DMS114 treated with DMSO at 0.1 percent for 48 hours (cell line): ENCODE measurements around the gene NAGPA.
"Not testable (repeated sequence)": the region's sequence is repeated elsewhere in the genome, so short reads cannot be mapped to it uniquely, and the experiment has no call there.

Experiments
- DNase-seq: peaks from one replicate; lab custom pipeline; 2025; ENCODE audit not compliant: unreplicated experiment; lab: John Stamatoyannopoulos, UW

NAGPA gene

GRCh38 chr16:5062051-5062450 is 28.3 kb upstream of the NAGPA start:
- DNase-seq: no peak

DNA sequence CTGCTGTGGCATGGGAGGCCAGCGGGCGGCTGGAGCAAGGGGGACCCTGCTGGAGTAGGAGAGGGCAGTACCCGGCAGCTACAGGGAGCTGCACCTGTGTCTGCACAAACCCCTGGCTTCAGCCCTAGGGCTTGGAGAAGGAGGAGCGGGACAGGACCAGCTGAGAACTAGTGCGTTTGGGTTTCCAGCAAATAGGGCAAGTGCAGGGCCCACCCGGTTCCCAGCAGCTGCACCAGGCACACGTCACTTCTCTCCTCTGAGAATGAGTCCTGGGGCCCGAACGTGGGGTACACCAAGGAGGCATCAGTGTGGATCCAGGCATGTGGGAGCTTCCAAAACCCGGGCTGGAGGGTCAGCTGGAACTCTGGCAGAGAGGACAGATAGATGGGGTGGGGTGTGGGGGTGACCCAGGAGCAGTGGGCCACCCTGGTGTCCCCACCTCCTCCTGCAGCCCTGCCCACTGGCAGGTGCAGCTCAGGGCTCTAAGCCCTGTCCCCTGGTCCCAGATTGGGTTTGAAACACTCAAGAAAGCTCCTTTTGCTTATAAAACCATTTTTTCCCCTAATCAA is 26.4 kb upstream of the NAGPA start:
- DNase-seq: no peak

GRCh38 chr16:5059386-5060072 is 25.8 kb upstream of the NAGPA start:
- no peak for DNase-seq

GRCh38 chr16:5058476-5058875 is 24.7 kb upstream of the NAGPA start:
- DNase-seq: no peak

GRCh38 chr16:5056352-5056751 is 22.6 kb upstream of the NAGPA start:
- no peak for DNase-seq

- DNase-seq: no peak
Observed at GRCh38 chr16:5054876-5055865, 21.4 kb upstream of the NAGPA start.

DNA sequence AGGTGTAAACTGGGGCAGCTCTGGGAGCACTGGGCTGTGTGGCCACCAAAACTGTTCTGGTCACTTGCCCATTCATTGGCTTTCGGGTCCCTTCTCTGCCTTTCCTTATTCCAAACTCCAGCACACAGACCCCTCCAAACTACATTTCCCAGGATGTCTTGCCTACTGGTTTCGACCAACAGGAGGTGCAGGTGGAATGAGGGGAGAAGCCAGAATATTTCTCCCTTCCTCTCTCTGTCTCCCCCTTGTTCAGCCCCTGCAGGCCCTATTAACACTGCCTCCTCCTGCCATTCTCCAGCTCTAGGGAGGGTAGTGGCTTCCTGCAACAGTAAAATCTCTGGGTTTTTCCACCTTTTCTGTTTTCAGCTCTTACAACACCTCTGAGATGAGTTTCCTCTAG is 13.2 kb upstream of the NAGPA start:
- no peak for DNase-seq

DNA sequence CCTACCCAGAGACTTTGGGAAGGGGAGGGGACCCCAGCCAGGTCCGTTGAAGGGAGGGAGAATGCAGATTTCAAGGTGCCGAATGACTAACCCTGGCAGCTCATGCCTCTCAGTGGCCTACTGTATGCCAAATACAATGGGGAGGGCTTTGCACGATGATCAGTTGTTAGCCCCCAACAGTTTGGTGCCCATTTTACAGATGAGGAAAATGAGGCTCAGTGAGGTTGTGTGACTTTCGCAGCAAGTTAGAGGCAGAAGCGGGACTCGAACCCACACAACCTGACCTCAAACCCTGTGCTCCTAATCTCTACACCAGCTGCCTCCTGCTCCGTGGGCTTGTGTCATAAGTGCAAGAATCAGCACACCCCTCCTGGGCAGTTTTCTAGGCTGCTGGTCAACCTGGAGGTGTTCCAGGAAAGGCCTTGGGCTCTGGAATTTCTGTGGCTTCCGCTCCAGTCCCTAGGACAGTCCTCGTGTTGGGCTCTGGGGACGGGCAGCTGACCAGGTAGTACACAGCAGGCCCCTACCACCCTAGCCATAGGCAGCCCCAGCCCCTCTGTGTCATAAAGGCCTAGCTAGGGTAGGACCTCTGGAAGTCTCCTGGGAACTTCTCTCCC is 11.9 kb upstream of the NAGPA start:
- DNase-seq: no peak

- not testable (repeated sequence) for DNase-seq
Observed at GRCh38 chr16:5044581-5044980, 10.8 kb upstream of the NAGPA start.

GRCh38 chr16:5044011-5044540 is 10.3 kb upstream of the NAGPA start:
- no peak for DNase-seq

DNA sequence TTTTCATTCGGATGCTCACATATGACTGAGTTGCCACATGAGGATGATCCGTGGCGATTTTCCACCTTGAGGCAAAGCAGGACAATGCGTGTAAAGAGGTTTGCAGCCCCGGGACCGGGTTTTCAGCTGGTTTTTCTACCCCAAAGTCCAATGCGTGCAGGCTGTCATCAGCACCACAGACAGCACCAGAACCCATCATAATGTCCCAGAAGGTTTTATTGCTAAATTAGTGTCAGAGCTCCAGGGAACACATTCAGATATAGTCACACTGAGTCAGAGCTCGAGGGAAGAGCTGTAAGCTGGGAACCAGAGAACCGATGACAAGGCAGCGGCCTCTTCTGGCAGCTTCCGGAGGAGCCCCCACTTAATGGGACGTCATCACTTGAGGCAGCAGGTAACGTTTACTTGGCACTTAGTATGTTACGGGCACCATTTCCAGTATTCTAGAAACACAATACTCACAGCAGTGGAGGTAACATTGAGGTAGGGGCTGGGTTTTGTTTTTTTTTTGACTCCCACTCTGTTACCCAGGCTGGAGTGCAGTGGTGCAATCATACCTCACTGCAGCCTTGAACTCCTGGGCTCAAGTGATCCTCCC is 8.9 kb upstream of the NAGPA start:
- no peak for DNase-seq

DNA sequence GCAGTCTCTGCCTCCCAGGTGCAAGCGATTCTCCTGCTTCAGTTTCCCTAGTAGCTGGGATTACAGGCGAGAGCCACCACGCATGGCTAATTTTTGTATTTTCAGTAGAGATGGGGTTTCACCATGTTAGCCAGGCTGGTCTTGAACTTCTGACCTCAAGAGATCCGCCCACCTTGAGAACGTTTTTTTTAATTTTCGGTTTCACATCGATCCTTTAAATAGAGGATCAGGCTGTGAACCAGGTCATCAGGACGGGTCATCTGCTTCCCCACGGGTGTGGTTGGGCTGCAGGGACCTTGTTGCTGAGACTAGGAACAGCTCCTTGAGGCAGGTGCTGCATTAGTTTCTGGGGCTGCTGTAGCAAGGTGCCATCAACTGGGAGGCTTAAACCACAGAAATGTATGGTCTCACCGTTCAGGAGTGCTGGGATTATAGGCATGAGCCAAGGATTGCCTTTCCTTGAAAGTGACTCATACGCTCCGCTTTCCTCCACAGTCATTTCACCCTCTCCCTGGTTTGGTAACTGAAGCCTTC is 7.9 kb upstream of the NAGPA start:
- no peak for DNase-seq

DNA sequence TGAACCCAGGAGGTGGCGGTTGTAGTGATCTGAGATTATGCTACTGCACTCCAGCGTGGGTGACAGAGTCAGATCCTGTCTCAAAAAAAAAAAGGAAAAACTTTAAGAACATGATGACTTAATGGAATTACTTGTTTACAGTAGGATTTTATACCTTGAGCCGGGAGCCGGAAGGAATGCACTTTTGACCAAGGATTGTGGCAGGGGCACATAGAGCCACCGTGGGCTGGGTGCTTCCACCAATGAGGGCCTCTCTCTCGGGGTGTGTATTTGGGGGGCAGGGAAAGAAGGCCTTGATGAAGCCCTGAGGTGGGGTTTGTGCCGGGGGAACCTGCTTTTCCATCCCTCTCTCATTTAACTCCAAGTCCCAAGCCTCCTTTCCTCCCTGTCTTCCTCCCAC is 6.7 kb upstream of the NAGPA start:
- no peak for DNase-seq

DNA sequence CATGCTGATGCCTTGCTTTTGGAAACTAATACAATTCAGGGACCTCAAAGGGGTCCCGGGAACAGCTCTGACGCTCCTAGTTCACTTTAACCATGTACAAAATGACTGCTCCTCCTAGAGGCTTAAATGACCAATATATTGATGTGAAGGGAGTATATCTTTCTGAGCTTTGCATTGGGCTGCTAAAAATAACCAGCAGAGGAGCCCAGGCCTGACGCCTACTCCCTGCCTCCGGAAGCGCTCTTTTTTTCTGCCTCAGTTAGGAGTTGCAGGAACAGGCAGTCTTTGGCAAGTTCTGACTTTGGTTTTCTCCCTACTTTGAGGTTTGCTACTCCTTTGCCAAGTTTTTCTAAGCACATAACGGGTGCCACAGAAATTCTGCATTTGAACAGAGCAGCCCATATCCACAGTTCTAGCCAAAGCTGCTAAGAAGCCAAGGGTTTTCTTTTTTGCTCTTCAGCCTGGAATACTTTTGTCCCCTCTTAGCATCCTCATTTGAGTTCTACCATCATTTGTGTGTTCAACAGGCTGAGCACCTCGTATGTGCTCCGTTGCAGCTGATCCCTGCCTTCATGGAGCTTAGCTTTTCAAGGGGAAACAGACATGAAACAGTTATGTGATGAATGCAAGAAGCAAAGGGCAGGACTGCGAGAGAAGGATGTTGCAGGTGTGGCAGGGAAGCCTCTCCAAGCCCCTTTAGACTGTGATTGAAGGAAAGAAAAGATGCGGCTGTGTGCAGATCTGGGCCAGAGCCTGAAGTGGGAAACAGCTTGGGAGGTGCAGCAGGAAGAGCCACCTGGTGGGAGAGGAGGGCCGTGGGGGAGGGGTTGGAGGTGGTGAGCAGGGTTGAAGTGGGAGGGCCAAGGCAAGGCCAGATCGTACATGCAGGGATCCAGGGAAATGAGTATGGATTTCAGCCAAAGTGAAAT is 2.8 kb upstream of the NAGPA start:
- DNase-seq: no peak

GRCh38 chr16:5035909-5036227 is 2.1 kb upstream of the NAGPA start:
- no peak for DNase-seq

DNA sequence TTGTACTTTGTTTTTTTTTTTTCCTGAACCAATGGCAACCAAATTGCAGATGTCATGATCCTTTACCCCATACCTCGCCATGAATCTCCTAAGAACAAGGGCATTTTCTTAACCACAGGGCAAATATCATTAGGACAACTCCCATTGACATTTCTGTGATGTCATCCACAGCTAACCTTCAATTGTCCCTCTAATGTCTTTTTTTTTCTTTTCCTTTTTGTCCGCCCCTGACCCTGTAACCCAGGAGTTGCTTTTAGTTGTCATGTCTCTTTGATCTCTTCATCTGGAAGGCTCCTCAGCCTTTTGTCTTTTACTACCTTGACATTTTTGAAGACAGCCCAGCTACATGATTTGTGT is 410 bp upstream of the NAGPA start:
- no peak for DNase-seq

- DNase-seq: no peak
Observed at GRCh38 chr16:5032748-5033167, 977 bp downstream of the NAGPA start.

- DNase-seq: no peak
Observed at GRCh38 chr16:5031601-5032000, 2.1 kb downstream of the NAGPA start.

- no peak for DNase-seq
Observed at GRCh38 chr16:5030251-5030870, 3.4 kb downstream of the NAGPA start.
